Duodenal mucosa (tissue), 2 donors: ENCODE data around the gene MYDGF.

Source experiments
- H3K27ac ChIP-seq: one replicate; pipeline ENCODE4 v1.7.0; 2013; ENCODE audit warnings: low read depth, low read length
- H3K27me3 ChIP-seq, 2 donors: one replicate each; pipeline ENCODE4 v1.7.0; 2013; ENCODE audit warnings: low read length in 2 of 2, control low read depth in 1 of 2; ENCODE audit not compliant: insufficient read depth in 2 of 2, control insufficient read depth in 1 of 2
- H3K36me3 ChIP-seq, 2 donors: one replicate each; pipeline ENCODE4 v1.7.0; 2013; ENCODE audit warnings: low read length in 2 of 2, control low read depth in 1 of 2; ENCODE audit not compliant: insufficient read depth in 2 of 2, control insufficient read depth in 1 of 2
- H3K4me1 ChIP-seq, 2 donors: one replicate each; pipeline ENCODE4 v1.7.0; 2013; ENCODE audit warnings: low read length in 2 of 2, control low read depth in 1 of 2; ENCODE audit not compliant: insufficient read depth in 2 of 2, control insufficient read depth in 1 of 2
- H3K4me3 ChIP-seq, 2 donors: one replicate each; pipeline ENCODE4 v1.7.0; 2013; ENCODE audit warnings: low read length in 2 of 2, low read depth in 1 of 2
- H3K9ac ChIP-seq, 2 donors: one replicate each; pipeline ENCODE4 v1.7.0; 2013; ENCODE audit warnings: low read length in 2 of 2, low read depth in 1 of 2
- H3K9me3 ChIP-seq, 2 donors: one replicate each; pipeline ENCODE4 v1.7.0; 2013; ENCODE audit warnings: low read length in 2 of 2, control low read depth in 1 of 2; ENCODE audit not compliant: control insufficient read depth in 1 of 2

MYDGF gene

DNA sequence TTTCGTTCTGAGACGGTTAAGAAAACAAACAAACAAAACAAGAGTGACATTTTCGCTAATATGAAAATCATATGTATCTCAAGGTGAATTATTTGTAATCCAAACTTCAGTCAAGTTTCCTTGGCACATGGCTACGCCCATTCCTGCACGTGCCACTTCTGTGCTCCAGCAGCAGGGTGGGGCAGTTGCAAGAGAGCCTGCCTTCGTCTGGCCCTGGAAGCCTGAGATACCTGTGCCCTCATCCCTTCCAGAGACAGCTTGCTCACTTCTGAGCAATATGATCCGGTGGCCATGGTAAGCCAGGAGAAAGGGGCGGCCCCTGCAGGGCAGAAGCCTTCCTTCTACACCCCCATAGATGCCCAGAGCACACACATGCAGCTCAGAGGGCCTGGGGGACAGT is 31.4 kb upstream of the MYDGF start:
- no peak overlapping the region for H3K27ac ChIP-seq

DNA sequence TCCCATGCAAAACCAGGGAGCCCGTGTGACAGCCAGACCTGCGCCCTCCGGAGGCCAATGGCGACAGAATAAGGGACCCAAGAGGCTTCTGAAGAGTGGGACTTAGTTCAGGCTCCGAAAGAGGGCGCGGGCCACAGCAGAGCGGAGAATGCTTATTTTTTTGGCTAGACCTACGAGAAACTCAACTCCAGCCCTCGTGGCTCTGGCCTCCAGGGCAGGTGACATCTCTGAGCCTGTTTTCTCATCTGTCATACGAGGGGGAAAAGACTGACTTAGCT is 30.5 kb upstream of the MYDGF start:
- Histone ChIP-seq H3K27ac (no peak overlapping the region), H3K4me1 (peaks cover 0 to 2% of the 10 kb centered on the region in 2 donors), H3K9me3 (no peaks in the 10 kb centered on the region), H3K9ac (no peak overlapping the region), H3K27me3 (no peaks in the 10 kb centered on the region), H3K36me3 (peaks cover 17 to 86% of the 10 kb centered on the region in 2 donors), H3K4me3 (no peak overlapping the region)

More for the DNA sequence above, 31.4 kb upstream of the MYDGF start:
- H3K4me3 ChIP-seq, result no peak overlapping the region
- no peaks in the 10 kb centered on the region for H3K9me3 ChIP-seq
- peaks cover 17 to 87% of the 10 kb centered on the region in 2 donors for H3K36me3 ChIP-seq
- no peaks in the 10 kb centered on the region for H3K27me3 ChIP-seq
- no peak overlapping the region for H3K9ac ChIP-seq
- H3K4me1 ChIP-seq, result peaks cover 0 to 6% of the 10 kb centered on the region in 2 donors

DNA sequence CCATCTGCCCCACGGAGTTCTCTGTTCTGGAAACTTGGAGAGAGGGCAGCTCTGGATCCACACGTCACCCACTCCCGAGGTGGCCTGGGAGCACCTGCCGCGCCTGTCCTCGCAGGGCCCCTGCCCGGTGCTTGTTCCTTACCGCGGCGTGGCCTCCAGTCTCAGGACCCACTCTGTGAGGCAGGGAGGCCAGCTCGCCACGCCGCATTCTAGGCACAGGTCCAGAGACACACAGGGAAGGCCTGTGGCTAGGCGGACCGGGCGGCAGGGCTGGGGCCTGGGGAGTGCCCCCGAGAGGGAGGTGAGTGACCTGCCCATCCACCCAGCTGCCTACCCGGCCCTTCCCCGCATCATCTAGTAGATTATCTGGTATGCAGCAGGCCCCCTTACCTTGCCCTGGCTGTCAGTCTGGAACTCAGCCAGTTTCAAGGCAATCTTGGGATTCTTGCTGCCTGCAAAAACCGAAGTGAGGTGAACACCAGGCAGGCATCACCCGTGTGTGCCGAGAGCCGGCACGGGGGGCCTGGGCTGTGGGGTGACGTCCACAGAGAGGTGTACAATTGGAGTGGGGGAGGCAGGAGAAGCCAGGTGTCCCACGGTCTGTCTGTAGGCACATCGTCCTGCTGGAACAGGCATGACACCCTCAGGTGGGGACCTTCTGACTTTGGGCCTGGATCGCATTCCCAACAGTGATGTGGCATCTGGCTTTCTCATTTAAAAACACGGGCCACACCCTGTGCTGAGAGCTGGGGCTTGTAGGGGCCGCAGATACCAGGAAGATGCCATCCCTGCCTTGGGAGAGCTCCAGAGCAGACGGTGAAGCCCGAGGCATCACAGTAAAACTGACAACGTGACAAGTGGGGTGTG is 29.9 kb upstream of the MYDGF start:
- H3K27me3 ChIP-seq, result no peaks in the 10 kb centered on the region
- no peaks in the 10 kb centered on the region for H3K9me3 ChIP-seq
- H3K9ac ChIP-seq, result no peak overlapping the region
- H3K36me3 ChIP-seq, result peaks cover 22 to 86% of the 10 kb centered on the region in 2 donors
- H3K4me3 ChIP-seq, result no peak overlapping the region
- no peaks in the 10 kb centered on the region for H3K4me1 ChIP-seq
- H3K27ac ChIP-seq, result no peak overlapping the region

DNA sequence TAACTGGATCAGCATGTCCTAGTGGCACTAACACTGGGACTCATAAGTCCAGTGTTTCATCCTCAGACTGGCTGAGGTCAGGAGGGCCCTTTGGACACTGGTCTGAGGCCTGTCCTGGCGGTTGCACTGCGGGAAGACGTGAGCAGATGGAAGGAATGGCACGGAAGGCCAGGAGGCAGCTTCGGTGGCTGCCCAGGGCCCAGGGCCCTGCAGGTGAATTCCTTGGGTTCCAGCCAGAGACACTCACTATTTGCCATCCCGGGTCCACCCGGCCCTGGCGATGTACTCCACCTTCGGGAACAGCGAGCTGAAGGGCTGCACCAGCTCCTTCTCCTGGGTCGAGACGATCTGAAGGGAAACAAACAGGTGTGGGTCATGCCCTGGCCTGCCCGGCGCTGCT is 27.2 kb upstream of the MYDGF start:
- no peak overlapping the region for H3K27ac ChIP-seq
- H3K4me3 ChIP-seq, result no peak overlapping the region
- H3K27me3 ChIP-seq, result no peaks in the 10 kb centered on the region
- H3K36me3 ChIP-seq, result peaks cover 34 to 90% of the 10 kb centered on the region in 2 donors
- H3K9me3 ChIP-seq, result no peaks in the 10 kb centered on the region
- no peaks in the 10 kb centered on the region for H3K4me1 ChIP-seq
- H3K9ac ChIP-seq, result no peak overlapping the region

DNA sequence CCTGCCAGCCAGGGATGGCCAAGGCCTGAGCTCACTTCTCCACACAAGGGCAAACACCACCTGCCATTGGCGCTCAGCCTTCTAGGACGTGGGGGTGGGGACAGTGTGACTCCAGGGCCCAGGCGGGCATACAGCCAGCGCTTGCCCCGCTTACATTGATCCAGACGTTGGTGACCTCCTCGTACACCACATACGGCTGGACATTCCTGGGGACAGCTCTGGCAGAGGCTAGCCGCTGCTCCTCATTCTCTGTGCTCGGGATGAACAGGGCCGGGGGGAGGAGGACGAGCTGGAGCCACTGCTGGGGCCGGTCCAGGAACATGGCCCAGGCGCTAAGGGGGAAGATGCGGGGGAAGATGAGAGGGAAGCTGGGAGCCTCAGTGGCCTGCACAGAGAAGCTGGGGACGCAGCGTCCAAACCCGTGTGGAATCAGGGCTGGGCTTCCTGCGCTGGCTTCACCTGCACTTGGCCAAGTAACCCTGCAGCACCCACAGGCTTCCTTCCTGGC is 25.1 kb upstream of the MYDGF start:
- Histone ChIP-seq H3K4me1 (no peaks in the 10 kb centered on the region), H3K27ac (no peak overlapping the region), H3K9me3 (no peaks in the 10 kb centered on the region), H3K9ac (no peak overlapping the region), H3K27me3 (no peaks in the 10 kb centered on the region), H3K4me3 (no peak overlapping the region), H3K36me3 (peaks cover 34 to 83% of the 10 kb centered on the region in 2 donors)

DNA sequence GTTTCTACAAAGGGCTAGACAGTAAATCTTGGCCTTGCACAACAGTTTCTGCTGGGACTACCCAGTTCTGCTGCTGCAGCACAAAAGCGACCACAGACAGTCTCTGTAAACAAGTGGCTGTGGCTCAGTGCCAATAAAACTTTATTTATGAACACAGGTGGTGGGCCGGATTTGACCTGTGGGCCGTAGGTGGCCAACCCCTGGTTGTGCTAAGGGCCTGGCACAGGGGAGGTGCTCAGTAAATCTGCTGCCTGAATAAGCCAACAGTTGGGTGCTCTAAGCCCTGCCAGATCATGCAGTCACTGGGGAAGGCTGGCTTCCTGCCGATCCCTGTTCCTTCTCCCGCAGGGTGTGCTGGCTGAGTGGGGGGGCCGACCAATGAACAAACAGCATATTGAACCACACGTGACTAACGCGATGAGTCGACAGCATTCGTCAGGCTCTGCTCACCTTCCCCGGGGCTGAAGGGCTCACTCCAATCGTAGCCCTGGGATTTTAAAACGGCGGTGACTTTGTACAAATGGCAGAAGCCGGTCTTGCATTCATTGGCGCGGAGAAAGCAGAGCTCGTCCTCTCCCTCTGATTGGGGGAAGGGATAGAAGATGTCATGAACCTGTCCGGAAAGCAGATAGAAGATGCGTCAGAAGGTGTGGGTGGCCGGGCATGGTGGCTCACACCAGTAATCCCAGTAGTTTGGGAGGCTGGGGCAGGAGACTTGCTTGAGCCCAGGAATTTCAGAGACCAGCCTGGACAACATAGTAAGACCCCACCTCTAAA is 24.3 kb upstream of the MYDGF start:
- Histone ChIP-seq H3K4me1 (no peaks in the 10 kb centered on the region), H3K27ac (no peak overlapping the region), H3K9ac (no peak overlapping the region), H3K9me3 (no peaks in the 10 kb centered on the region), H3K36me3 (peaks cover 34 to 83% of the 10 kb centered on the region in 2 donors), H3K4me3 (no peak overlapping the region), H3K27me3 (no peaks in the 10 kb centered on the region)

DNA sequence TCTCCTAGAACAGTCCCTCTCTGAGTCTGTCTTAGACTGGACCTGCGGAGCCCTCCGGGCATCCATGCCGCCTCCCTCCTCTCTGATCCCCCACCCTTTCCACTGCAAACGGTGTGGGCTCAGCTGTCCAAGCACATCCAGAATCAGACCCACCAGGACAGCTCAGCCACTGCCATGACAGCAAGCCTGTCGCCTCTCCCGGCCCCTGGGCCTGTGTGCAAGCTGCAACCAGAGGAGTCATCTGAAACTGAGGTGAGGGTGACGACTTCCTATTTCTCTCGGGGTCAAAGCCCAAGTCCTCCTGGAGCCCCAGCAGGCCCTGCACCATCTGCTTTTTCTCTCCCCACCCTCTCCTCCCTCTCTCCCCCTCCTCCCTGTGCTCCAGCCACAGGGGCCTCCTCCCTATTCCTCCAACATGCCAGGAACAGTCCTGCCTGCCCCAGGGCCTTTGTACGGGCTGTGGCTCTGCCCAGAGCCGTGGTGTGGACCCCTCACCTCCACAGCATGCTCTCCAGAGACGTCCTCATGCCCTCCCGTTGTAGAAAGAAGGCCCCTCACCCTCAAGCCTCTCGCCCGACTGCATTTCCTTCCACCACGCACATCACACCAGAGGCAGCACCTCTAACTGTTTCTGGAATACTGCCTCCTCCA is 23.5 kb upstream of the MYDGF start:
- H3K4me3 ChIP-seq, result no peak overlapping the region
- H3K9ac ChIP-seq, result no peak overlapping the region
- no peaks in the 10 kb centered on the region for H3K4me1 ChIP-seq
- H3K9me3 ChIP-seq, result no peaks in the 10 kb centered on the region
- no peak overlapping the region for H3K27ac ChIP-seq
- H3K36me3 ChIP-seq, result peaks cover 35 to 85% of the 10 kb centered on the region in 2 donors
- no peaks in the 10 kb centered on the region for H3K27me3 ChIP-seq

DNA sequence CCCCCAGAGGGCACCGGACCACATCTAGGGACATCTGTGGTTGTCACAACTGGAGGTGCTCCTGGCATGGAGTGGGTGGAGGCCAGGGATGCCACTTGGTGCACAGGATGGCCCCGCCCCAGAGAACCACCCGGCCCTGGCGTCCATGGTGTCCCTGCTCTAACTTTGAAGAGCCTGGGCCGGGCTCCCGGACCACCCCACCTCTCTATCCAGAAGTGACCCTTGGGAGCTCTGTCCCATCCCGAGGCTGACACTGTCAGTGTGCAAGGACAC is 22.9 kb upstream of the MYDGF start:
- Histone ChIP-seq H3K9me3 (no peaks in the 10 kb centered on the region), H3K9ac (no peak overlapping the region), H3K36me3 (peaks cover 35 to 85% of the 10 kb centered on the region in 2 donors), H3K4me3 (no peak overlapping the region), H3K27me3 (no peaks in the 10 kb centered on the region), H3K27ac (no peak overlapping the region), H3K4me1 (no peaks in the 10 kb centered on the region)

DNA sequence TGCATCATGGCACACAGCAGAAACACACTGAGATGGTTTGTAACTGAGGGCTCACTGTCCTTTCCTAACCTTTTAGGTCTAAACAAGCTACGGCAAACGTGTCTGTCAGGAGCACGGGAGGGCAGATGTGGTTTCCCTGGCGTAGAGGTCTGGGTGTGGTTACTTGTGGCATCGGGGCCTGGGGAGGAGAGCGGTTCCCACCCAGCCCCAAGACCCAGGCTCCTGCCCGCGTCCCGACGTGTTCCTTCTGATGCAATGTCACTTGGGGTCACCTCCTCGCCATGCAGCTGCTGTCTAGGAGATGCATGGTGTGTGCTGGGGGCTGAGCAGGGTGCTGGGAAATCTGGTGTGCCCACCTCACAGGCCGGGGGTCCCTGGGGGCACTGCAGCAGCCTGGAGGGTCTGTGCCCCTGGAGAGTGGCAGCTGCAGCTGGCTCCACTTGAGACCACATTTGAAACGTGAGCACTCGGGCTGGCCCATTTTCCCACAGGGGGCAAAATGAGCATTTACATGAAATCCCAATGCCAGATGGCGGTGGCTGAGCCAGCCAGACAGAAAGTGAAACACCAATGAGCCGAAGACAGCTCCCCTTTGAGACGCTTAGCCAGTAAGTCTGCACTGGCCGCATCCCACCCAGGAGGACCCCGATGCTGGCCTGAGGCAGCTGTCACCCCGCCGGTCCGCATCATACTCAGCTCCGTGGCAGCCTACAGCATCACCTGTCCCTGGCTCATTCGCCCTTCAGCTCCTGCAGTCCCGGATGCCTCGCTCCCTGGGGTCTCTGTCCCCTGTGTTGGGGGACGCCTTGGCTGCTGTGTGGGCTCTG is 22.3 kb upstream of the MYDGF start:
- no peak overlapping the region for H3K9ac ChIP-seq
- H3K4me3 ChIP-seq, result no peak overlapping the region
- H3K36me3 ChIP-seq, result peaks cover 35 to 83% of the 10 kb centered on the region in 2 donors
- no peaks in the 10 kb centered on the region for H3K9me3 ChIP-seq
- no peak overlapping the region for H3K27ac ChIP-seq
- no peaks in the 10 kb centered on the region for H3K4me1 ChIP-seq
- no peaks in the 10 kb centered on the region for H3K27me3 ChIP-seq
